Stimulated activated CD8-positive, alpha-beta memory T cell treated with anti-CD3 and anti-CD28 coated beads, Interleukin-4, amount 100 ng/mL, for 48 hours (primary cell): ENCODE data around the gene C2orf92.
A peak's percentile ranks its signal among the peaks of the same experiment; 100 is the strongest.

Experiments used
- DNase-seq: peaks from one replicate; pipeline ENCODE4 v3.0.0-alpha.2; 2020

C2orf92 gene

DNA sequence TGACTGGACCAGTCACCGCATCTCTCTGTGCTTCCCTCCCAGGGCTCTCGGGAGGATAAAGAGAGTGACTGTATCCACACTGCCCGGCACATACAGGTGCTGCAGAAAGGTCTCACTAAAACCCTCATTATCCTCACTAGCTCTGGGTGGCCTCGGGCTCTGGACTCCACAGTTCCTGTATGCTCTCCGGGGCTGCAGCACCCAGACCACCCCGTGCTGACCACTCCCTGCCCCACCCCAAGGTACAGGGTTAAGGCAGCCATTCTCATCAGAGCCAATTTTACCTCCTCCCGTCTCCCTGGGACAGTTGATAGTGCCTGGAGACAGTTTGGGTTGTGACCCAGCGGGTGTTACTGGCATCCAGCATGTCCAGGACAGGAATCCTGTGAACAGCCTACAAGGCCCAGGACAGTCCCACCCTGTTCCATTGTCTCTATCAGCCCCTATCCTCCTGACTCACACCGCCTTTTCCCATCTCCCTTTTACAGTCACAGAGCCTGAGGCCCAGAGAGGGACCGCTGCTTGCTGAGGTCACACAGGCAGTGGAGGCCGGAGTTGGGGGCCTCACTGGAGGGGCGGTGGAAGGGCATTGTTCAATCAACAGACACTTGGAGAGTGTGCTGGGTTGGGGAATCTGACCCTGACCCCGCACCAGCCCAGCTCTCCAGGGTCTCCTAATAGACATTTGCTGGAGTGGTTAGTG, 45.6 kb downstream of the C2orf92 start:
- DNase-seq: no peak

- DNase-seq: no peak
These were observed 46.6 kb downstream of the C2orf92 start for GRCh38 chr2:97715951-97716694.

DNA sequence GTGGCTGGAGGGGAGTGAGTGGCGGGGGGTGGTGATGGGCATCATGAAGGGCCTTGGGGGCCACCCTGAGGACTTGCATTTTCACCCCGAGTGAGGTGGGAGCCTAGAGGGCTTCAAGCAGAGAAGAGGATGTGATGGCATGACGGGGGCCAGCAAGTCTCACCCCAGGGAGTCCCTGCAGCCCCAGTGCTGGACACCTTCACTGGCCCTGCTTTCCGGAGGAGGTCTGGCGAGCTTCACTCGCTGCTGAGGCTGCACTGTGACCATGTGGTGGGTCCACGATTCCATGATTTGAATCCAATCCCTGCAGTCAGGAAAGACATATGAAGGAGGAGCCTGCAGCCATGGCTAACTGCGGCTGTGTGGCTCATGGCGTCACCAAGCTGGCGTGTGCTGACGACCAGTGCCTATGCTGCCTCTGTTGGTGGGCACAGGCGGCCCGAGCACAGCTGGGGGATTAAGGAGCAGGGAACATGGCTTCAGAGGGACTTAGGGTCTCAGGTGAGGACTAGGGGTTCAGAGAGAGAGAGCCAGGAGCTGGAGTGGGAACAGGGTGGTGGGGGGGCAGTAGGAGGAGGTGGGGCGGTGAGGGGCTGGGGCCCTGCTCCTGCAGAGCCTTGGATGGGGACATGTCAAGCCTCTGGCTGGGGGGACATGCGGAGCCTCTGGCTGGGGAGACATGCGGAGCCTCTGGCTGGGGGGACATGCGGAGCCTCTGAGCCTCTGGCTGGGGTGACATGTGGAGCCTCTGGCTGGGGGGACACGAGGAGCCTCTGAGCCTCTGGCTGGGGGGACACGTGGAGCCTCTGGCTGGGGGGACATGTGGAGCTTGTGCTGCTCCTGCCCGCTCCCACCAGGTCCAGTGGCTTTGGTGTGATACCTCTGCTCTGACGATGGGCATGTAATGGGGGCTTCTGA, 47.4 kb downstream of the C2orf92 start:
- DNase-seq: peak; percentile 50

- DNase-seq: no peak
These were observed 48.1 kb downstream of the C2orf92 start for GRCh38 chr2:97717613-97717995.

DNA sequence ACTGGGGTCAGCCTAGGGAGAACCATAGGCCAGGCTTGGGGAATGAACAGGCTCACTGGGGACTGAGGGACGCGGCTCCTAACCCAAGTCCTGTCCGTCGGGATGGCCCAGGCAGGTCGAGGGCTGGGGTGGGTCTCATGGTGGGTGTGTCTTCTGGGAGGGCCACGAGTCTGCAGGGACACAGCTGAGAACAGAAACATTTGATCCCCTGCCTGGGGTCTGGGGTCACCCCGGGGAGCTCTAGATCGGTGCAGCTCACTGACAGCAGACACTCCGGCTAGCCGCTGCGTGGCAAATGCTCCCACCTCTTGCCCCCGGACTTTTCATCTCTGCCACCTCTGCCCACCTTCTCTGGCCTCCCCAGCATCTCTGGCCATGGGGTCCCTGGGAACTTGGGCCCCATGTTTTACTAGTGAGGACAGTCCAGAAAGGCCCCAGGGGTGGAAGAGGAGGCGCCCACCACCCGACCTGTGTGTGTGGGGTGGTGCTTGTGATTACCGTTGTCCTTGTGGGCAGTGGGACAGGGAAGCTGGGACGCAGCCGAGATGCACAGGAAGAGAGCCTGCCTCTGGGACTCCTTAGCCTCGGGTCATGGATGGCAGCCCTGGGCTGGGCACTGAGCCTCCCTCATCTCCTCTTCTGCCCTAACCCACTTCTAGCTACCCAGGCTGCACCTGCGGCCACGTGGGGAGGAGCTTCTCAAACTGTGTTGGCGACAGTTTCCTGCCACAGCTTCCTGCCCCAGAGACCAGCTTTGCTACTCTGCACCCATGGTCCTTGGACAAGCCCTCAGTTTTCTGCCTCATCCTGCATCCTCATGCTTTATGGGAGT, 48.8 kb downstream of the C2orf92 start:
- DNase-seq: peak; percentile 83

DNA sequence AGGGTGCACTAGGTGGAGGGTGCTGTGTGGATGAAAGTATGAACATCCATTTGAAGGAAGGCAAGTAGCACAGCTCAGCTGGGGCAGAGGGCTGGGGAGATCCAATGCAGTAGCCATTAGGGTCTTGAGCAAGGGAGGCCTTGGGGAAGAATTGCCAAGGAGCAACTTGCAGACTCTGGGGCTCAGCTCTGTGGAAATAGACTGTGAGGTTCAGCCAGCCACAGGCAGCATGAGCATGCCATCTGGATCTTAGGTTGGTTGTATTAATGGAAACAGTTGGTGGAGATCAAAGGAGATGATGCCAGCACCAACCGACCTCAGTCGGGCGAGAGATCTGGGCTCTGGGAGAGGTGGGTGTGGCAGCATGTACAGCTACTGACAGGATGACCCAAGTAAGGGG, 49.4 kb downstream of the C2orf92 start:
- no peak for DNase-seq

DNA sequence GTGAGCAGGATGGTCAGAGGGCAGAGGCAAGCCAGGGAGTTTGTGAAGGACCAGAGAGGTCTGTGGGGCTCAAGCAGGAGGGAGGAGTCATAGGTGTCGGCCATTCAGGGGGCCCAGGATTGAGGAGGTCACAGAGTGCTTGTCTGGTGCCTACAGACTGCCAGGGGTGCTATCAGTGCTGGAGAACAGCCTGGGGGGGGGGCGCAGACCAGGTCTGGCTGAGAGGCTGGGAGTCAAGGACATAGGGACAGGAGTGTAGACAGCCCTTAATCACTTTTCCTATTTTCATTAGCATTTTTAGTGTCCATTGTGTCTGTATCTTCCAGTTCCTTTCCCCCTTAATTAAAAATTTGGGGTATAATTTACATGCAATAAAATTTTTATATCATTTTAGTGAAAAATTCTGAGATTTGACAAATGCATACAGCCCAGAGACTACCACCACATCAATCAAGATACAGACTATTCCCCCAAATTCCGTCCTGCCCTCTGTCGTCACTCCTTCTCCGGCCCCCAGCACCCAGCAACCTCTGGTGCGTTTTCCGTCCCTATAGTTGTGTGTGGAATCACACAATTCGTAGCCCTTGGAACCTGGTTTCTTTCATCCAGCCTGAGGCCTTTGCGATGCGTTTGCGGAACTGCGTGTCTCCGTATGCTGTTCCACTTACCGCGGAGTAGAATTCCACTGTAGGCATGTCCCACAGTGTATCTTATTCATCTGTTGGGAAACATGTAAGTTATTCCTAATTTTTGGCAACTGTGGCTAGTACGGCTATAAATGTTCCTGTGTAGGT, 50.0 kb downstream of the C2orf92 start:
- DNase-seq: no peak

DNA sequence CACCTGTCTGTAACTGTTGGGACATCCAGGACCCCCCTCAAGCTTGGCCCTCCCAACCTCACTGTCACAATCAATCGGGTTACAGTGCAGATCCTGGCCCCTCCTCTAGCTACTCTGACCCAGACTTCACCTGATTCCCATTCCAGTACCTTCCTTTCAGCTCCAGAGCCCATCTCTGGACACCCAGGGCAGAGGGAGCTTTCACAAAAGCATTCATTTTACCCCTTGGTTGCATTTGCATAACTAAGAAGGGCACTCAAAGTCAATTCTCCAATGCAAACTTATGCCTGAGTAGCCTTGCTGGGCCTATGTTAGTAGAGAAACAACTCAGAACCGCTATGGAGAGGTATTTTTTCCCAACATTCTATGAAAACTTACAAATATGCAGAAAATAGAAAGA, 51.2 kb downstream of the C2orf92 start:
- DNase-seq: no peak

DNA sequence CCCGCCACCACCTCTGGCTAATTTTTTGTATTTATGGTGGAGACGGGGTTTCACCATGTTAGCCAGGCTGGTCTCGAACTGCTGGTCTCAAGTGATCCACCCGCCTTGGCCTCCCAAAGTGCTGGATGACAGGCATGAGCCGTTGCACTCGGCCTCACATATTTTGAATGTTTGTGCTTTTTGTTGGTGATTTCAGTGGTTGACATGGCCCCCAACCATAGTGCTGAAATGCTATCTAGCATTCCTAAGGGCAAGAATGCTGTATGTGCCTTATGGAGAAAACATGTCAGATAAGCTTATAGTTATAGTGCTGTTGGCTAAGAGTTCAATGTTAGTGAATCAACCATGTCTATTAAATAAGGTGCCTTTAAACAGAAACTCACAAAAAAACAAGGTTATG, 52.7 kb downstream of the C2orf92 start:
- no peak for DNase-seq

GRCh38 chr2:97723156-97724072, 53.9 kb downstream of the C2orf92 start:
- DNase-seq: no peak

- DNase-seq: no peak
These were observed 54.5 kb downstream of the C2orf92 start for GRCh38 chr2:97724073-97724410.

DNA sequence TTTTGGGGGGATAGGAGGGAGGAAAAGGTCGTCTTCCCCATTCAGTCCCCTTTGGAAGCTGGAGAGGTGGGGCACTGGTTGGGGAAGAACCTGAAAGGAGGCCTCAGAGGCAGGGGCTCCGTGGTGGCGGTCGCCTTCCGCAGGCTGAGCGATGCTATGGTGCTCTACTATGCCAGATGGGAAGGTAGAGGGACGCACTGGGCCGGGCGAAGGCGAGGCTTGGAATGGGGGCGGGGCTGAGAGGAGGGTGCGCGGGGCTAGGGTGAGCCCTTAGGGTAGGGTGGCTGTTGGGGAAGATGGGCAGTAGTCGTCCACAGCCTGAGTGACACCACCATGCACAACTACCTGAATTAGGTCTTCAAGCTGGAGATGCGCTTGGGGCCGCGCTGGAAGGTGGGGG, 55.0 kb downstream of the C2orf92 start:
- no peak for DNase-seq

- DNase-seq: no peak
These were observed 55.6 kb downstream of the C2orf92 start for GRCh38 chr2:97724946-97725688.

DNA sequence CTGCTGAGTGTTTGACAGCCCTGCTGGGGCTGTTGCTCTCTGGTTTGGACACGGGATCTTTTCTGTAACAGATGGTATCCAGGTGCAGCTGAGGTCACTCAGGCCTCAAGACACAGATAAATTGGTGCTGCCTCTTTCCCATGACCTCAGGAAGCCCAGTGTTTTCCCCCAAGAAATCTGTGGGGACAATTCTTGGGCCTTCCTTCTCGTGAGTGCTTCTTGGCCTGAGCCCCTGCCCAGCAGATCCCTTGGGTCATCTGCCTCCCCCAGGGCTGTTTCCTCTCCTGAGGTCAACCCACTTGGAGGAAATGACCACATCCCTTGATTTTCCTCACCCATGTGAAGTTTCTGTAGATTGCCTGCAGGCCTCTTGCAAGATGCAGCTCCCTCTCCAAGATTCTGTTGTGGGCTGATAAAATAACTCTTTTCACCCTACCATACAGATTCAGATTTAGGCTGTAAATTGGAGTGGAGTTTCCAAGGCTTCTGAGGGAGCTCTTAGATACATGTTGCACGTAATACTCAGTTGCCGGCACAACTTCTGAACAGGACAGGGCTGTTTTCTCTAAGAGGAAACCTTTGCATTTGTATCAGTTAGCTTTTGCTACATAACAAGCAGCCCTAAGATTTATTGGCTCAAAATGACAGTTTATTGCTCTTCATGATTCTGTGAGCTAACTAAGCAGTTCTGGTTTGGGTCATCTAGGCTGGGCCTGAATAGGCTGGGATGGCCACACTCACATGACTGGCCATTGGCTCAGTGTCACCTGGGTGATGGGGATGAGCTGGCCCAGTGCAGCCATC, 57.0 kb downstream of the C2orf92 start:
- no peak for DNase-seq

- DNase-seq: no peak
These were observed 57.8 kb downstream of the C2orf92 start for GRCh38 chr2:97727296-97727695.

GRCh38 chr2:97728091-97728731, 58.7 kb downstream of the C2orf92 start:
- DNase-seq: no peak

DNA sequence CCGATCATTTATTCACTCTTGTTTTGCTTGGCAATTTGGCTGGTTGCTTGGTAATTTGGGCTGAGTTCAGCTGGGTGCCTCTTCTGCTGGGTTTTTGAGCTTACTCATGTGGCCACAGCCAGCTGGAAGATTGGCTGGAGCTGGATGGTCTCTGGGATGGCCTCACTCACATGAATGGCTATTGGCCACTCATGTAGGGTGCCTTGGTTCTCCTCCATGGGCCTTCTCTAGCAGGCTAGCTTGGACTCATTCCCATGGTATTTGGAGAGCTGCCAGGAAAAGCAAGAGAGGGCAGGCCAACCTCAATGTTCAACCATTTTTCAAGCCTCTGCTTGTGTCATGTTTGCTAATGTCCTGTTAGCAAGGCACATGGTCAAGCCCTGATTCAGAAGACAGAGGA, 60.7 kb downstream of the C2orf92 start:
- DNase-seq: no peak

DNA sequence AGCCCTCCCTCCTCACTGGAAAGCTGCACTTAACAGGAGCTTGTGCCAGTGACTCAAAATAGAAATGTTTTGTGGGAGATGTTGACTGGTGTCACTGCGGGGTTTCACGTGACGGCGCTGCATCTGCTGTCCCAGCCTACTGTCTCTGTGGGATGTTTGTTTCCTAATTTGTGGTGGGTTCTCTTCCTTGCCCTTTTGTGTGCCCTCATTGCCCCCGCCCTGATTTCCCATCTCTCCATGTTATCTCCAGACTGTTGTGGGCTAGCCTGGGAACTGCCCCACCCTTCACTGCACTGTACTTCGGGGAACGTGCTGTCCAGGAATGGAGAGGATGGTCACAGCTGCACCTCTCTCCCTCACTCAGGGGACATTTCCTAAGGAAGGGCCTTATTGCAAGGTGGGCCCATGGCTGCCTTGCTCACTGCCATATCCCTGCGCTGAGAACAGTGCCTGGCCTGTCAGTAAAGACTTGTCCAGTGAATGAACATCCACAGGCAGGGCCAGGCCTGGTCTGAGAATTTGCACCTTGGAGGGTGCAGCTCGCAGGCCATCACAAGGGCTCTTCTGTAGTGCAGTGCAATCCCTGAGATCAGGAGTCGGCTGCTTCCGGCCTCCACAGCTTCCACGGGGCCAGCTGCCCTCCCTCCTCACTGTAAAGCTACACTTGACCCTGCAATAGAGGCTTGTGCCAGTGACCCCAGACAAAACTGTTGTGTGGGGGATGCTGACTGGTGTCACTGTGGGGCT, 61.9 kb downstream of the C2orf92 start:
- no peak for DNase-seq
